ENCODE measurements around the gene TAS1R3.

TAS1R3 gene

DNA sequence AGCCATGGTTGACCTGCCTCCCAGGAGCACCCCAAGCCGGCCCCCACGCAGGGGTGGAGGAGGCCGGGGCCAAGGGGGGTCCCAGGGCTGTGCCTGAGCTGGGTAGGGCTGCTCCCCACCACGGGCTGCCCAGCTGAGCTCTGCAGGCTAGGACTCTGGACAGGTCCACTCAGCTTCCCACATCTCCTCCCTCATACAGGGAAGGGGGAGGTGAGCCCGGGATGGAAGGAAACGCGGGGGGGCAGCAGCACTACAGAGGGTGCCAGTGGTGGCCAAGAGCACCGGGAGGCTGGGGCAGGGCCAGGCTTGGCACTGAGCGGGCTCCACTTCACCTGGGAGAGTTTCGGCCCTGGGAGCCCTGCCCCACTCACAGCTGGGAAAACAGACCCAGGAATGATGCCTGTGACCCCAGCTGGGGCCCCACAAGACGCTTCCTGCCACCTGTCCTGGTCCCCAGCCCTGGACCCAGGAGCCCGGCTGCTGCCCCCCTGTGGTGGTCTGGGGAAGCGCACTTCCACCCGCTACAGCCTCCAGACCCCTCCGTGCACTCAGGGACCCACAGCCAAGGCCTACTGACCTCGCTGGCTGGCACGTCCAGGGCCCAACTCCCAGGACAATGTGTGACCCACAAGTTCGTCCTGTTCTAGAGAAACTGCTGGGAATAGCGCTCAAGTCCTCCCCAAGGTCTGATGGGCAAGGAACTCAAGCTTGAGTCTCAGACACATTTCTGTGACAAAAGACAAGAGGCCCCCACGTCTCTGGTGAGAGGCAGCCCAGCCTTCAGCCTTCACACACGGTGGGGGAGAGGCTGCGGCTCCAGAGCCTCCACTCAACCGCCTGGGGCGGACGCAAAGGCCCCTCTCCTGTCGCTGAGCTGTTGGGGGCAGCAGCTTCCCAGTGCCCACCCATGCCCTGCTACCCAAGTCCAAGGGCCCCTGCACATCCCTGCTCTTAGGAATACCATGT is 40.9 kb downstream of the TAS1R3 start:
- DNase-seq: peak; percentile 71

DNA sequence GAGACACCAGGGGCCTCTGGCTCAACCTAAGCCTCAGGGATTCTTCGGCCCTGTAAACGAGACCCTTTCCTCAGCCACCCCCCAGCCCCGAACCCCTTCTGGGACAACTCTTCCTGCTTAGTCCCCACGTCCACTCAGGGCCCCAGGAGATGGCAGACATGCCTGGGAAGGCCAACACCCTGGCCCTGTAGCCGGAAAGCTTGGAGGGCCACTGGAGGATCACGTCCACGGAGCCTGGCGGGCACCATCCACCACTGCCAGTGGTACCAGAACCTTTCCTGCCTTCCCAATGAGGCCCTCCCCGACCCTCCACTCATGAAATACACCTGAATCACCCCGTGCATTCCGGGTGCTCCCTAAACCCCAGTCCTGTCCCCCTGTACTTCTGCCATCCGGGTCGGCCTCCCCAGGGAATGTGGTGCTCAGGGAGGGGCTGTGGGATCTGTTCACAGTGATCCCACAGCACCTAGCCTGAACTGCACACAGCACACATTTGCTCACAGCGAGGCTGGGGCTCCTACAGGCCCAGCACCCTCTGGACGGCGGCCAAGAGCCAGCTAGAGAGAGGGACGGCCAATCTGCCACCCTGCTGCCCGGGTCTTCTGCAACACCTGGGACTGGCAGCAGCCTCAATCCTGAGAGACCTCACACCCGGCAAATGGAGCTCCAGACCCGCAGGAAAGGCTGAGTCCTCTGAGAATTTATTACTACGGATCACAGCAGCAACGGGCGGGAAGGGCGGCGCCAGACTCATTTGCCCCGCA is 42.2 kb downstream of the TAS1R3 start:
- no peak for DNase-seq

DNA sequence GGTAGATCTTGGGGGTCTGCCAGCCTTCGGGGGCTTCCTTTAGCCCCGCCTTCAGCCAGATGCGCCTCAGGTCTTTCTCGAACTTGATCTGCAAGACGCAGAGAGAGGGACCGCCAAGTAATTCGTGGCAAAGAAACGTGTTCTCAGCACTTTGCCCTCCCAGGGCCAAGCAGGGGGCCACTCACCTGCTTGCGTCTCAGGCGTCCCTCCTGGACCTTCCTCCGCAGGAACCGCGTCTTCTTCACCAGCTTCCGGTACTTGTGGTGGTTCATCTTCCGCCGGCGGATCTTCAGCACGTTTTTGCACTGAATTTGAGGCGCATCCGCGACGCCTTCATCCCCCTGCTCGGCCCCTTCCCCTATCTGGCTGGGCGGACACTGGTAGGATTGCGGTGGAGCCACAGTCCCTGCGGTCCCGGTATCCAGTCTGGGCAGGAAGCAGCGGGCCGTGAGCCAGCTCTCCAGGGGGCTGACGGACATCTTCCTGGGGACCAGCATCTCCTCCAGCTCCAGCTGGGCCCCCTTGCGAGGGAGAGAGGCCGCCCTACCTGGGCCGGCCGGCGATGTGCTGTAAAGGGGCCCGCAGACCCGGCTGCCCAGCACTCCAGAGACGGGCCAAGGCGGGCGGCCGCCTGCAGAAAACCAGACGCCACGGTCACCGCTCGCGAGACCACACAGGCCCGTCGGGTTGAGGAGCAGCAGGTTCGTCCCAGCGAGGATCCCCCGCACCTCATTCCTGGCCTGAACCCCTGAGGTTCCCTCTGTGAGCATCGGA is 42.9 kb downstream of the TAS1R3 start:
- no peak for DNase-seq

DNA sequence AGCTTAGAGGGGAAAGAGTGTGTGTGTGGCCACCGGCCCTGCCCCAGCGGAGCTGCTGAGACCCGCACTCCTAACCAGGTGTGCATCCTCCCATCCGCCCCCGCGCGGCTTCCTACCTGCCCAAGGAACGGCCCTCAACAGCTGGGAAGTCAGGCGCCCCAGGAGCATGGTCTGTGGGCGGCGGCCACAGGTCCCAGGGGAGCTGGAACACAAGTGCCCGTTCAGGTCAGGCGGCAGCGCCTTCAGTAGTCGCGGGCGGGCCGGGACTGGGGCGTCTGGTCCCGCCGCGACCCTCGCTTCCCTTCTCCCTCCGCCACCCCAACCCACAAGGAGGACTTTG is 43.5 kb downstream of the TAS1R3 start:
- no peak for DNase-seq

DNA sequence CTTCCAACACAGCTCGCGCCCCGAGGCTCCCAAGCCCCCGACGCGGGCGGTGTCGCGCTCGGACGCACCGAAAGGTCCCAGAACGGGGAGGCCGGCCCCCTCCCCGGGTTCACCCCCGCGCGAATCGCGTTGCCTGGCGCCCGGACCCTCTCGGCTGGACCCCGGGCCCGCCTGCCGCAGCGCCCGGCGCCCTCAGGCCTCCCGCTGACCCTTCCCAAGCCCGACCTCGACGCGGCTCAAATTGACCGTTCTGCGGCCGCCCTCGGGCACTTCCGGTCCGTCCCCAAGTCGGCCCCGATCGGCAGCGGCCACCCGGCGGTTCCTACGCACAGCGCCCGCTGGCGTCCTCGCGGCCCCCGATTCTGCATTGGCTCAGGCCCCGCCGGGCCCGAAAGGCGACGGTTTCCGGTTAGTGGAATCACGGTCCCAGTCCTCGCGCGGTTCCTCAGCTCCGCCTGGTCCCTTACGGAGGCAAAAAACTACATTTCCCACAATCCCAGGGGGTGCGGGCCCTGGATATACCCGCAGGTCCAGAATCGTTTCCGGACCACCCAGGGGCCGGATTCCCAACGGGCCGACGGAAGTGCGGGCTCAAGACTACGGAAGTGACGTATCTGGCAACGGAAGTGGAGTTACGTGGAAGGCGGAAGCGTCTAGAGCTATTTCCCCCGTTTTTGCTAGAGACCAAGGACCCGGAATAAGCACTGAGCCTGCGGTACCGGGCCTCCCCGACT is 44.0 kb downstream of the TAS1R3 start, which contains the start of gene AURKAIP1:
Gene AURKAIP1 (minus strand): TSS at position 279 of the 734 bp plus-strand sequence. CDS start 451 bp downstream, outside the sequence.
- DNase-seq: peak; percentile 97

DNA sequence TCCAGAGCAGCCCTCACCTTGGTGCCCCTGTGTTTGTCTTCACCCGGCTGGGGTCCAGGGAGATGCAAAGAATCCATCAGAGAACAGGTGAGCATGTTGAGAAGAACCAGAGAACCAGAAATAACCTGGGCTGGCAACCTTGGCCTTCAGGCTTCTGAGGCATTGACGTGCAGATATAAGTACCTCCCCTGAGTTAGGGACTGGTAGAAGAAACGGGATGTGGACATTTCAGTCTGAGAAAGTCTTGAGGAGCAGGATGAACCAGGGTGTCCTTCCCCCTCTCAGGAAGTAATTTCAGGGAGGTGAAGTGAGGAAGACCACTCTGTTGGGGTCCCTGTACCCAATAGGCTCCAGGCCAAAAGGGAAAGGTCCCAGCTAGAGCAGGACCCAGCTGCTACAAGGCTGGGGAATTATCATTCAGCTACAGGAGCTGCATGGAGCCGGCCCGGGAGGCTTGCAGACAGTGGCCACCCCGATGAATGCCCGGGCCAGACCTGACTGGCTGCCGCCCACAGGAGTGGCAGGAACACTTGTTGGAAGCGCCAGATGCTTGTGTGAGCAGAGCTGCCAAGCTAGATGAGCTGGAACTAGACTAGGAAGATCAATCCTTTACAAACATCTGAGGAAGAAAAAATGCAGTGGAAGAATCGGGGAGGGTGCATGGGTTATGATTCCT is 45.6 kb downstream of the TAS1R3 start:
- DNase-seq: no peak

DNA sequence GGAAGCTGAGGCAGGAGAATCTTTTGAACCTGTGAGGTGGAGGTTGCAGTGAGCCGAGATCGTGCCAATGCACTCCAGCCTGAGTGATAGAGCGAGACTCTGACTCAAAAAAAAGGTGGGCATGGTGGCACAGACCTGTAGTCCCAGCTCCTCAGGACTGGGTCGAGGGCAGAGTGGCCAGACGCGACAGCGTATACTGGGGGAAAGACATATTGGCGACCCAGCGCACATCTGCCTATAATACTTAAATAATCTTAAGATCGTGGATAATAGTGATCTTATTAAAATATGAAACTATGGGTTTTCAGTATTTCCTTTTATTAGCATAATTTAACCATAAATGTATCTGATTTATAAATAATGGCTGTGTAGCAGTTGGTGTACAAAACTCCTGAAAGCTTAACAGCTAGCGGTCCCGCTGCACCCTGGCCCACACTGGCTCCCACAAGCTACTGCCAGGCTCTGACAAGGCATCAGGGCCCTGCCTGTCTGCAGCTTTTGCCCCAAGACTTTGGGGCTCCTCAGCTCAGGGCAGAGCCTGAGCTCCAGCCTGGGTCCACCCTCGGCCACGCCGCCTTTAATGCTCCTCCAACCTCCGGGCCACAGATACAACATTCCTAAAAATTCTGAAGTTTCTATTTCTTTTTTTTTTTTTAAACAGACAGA is 46.6 kb downstream of the TAS1R3 start:
- no peak for DNase-seq

DNA sequence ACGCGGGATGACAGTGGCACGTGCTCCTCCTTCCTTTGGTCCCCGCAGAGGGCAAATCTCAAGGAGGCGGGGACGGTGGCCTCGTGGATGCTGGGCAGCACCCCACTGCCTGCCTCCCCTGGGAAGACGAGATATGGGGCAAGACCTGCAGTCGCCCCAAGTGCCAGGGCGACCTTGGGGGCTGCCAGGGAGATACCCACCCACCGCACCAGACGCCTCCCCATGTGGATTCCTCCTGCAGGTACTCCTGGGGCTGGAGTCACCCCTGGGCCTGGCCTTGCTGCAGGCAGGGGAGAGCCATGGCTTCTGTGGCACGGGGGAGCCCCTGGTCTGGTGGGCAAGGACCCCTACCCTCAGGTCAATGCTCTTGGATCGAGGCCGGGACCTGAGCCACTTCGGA is 49.8 kb downstream of the TAS1R3 start:
- DNase-seq: no peak

DNA sequence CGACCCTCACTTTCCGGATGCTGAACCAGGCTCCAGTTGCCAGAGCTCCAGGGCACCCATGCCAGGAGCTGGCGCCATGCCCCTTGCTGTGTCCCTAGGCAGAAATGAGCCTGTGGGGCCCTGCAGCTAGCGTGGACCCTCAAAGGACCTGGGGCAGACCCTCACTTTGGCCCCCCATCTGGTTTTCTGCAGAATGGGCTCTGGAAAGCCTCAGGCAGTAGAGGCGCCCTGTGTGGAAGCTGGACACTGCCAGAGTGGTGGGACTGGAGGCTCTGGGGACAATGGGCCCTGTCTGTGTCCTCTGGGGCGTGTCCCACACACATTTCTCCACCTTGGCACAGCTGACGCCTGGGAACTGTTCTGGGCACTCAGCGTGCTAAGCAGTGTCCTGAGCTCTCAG is 50.2 kb downstream of the TAS1R3 start:
- no peak for DNase-seq
